A549 treated with CORT108297 at 1 μM for 4 hours (cell line): ENCODE measurements around the gene ADAMTS7. TPM values are rescaled to one million over a fixed set of nuclear protein-coding genes. Genes with fewer than 3 reads are reported as not detected.

Experiments
- total RNA-seq: library from RNA; stranded (reverse); fragments of 200-300 nt; extraction: Qiagen RNA extraction; gene quantifications from 5 replicates; pipeline ENCODE4 v1.2.3, GENCODE V29; 2022

Gene ADAMTS7
- 3.6 to 6.3 TPM (median 5.3 TPM) in 5 replicates for total RNA-seq

GRCh38 chr15:78811124-78811824, at the start of gene ADAMTS7:
TSS of gene ADAMTS7 (minus strand) at chr15:78811464. CDS start at chr15:78811220, 244 bp downstream.

Other genes with a start within 250 kb of the ADAMTS7 start
- gene CHRNA5, start 245.9 kb downstream of the ADAMTS7 start, total RNA-seq = 32.6 to 37.8 TPM (median 34.6 TPM) in 5 replicates
- 0.32 to 0.68 TPM (median 0.43 TPM) in 5 replicates for gene CHRNA3, start 190.5 kb downstream of the ADAMTS7 start, total RNA-seq
- gene CHRNB4, start 170.3 kb downstream of the ADAMTS7 start, total RNA-seq = 0.76 to 1.3 TPM (median 1.0 TPM) in 5 replicates
- gene MORF4L1, start 61.4 kb upstream of the ADAMTS7 start, total RNA-seq = 337 to 661 TPM (median 342 TPM) in 5 replicates
- 42.4 to 51.6 TPM (median 46.3 TPM) in 5 replicates for gene CTSH, start 133.6 kb upstream of the ADAMTS7 start, total RNA-seq